HG02981 (cell line): Measurements from ENCODE around the gene SPACA7.
"Not testable (repeated sequence)": the region's sequence is repeated elsewhere in the genome, so short reads cannot be mapped to it uniquely, and the experiment has no call there.

Experiments used
- ATAC-seq: cut with Tn5 transposase; IDR thresholded peaks from one replicate; pipeline ENCODE4 v1.9.1; 2021; ENCODE audit warnings: mild to moderate bottlenecking, moderate library complexity; ENCODE audit not compliant: unreplicated experiment

Gene SPACA7

GRCh38 chr13:112349681-112350080 lies 26.5 kb upstream of the SPACA7 start:
- no peak for ATAC-seq

DNA sequence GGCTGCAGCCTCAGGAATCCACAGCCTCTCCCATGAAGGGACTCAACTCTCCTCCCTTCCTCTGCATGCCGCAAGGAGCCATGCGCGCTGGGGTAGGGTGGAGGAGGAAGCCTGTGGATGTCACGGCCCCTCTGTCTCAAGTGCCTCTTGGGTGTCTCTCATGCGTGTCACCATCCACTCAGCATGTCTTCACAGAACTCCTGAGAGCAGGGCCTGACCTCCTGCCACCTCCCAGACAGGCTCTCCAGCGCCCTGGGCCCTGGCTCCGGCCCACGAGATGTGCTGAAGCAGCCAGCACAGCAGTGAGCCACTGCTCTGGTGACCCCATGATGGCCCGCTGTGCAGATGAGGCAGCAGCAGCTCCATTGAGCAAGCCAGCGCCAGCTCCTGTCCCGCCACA lies 25.9 kb upstream of the SPACA7 start:
- no peak for ATAC-seq

DNA sequence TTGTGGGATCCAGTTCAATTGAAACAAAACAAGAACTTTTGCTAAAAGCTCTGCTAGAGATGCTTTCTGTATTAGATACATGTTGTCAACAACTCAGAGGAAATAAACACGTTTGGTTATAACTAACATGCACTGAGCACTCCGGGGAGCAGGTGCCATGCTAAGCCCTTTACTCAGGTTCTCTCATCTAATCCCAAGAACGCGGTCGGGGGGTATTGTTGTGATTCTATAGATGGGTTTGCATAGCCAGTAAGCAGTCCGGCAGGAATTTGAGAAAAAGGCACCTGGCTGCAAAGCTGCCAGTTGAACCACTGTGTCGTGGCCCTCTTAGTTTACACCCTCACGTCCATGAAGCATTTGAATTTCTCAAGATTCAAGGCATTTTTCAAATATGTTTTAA lies 24.3 kb upstream of the SPACA7 start:
- no peak for ATAC-seq

GRCh38 chr13:112353856-112354255 lies 22.3 kb upstream of the SPACA7 start:
- no peak for ATAC-seq

- ATAC-seq, result no peak
Observed at GRCh38 chr13:112354330-112355273, 21.6 kb upstream of the SPACA7 start.

DNA sequence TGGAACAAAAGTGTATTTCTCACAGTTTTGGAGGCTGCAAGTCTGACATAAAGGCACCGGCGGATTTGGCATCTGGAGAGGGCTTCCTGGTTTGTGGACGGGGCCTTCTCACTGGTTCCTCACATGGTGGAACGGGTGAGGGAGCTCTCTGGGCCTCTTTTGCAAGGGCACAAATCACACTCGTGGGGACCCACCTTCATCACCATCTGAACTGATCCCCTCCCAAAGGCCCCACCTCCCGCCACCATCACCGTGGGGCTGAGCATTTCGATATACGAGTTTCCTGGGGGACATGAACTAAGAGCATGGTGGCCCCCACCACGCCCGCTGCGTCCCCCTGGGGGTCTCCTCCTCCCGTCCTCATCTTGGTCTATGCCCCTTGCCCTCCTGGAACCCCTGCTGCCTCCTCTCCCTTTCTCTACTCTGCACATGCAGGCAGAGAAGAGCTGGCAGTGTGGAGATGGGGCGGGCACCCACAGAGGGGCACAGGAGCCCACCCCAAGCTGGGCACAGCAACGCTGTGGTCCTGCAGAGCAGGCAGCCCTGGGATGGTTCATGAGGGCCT lies 20.8 kb upstream of the SPACA7 start:
- no peak for ATAC-seq

GRCh38 chr13:112356190-112356589 lies 20.0 kb upstream of the SPACA7 start:
- ATAC-seq, result no peak

DNA sequence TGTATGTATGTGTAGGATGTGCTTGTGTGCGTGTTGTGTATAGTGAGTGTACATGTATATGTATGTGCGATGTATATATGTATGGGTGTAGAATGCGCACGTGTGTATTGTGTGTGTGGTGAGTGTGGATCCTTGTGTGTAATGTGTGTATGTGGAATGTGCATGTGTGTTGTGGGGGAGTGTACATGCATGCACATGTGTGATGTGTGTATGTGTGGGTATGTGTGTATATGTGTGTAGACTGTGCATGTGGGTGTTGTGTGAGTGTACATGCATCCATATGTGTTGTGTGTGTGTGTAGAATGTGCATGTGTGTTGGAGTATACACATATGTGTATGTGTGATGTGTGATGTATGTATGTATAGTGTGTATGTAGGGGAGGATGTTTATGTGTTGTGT lies 18.0 kb upstream of the SPACA7 start:
- ATAC-seq, result no peak

GRCh38 chr13:112362021-112362420 lies 14.1 kb upstream of the SPACA7 start:
- no peak for ATAC-seq

DNA sequence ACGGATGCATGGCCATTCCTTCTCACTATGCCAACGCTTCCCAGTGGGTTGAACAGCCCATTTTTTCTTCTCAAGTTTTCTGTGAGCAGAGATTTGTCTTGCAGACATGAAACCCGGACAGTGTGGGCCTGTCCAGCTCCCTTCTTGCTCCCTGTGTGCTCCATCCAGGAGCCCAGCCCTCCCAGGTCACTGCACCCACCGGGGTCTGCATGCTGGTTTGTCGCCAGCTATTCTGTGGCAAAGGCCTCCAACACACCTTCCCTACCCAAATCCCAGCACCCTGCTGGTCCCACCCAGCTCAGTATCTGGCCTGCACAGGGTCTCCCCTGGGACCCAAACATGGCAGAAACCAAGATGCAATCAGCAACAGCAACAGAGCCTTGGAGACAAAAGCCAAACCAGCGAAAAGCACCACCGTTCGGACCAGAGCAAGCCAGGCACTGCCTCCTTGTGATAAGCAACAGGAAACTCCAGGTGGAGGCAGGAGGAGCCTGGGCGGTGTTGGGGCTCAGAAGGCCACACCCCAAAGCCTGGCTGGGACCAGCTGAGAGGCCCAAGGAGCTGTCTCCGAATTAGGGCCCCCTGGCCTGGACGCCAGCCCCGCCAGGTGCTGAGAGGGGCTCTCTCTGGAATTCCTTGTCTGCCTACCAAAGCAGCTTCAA lies 12.2 kb upstream of the SPACA7 start:
- ATAC-seq, result no peak

DNA sequence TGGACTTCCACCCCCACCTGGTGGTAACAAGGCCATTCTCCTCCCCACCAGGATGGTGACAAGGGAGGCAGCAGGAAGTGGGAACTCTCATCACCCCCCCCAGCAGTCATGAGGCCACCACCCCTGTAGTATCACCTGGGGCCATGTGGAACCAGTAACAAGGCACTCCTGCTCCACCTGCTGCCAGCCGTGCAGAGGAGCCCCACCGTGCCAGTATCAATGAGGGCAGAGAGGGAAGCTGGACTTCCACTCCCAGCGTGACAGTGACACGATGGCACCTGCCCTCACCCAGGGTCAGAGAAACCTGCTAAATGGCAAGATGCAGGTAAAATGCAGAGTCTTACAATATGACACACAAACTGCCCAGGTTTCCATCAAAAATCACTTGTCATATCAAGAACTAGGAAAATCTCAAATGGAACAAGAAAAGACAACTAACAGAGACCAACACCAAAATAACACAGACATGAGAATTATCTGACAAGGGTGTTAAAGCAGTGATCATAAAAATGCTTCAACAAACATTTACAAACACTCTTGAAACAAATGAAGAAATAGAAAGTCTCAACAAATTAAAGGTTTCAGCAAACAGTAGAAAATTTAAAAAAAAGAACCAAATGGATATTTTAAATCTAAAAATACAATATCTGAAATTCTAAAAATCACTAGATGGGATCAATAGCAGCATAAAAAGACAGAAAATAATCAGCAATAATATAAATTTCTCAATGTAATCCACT lies 9.1 kb upstream of the SPACA7 start:
- no peak for ATAC-seq

DNA sequence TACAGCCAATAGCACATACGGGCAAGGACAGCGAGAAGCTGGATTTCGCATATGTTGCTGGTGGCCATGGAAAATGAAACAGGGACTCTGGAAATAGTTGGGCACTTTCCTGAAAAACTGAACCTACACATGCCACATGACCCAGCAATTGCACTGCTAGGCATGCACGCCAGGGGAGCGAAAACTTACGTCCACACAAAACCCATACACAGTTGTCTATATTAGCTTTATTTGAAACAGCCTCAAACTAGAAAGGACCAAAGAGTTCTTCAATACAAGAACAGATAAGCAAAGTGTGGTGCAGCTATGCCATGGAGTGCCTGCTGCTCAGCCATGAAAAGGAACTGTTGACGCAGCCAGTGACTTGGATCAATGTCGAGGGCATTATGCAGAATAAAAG lies 7.3 kb upstream of the SPACA7 start:
- no peak for ATAC-seq

DNA sequence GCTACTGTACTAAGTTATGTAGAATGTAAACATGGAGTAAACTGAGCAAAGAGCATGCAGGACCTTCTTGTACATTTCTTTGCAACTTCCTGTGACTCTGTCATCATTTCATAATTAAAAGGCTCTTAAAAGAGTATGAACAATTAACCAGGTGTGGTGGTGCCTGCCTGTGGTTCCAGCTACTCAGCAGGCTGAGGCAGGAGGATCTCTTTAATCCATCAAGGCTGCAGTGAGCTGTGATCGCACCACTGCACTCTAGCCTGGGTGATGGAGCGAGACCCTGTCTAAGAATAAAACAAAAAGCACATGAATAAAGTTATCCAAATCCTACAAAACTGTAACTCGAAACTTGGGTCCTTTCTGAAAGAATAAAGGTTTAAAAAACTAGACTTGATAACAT lies 5.8 kb upstream of the SPACA7 start:
- ATAC-seq, result no peak

DNA sequence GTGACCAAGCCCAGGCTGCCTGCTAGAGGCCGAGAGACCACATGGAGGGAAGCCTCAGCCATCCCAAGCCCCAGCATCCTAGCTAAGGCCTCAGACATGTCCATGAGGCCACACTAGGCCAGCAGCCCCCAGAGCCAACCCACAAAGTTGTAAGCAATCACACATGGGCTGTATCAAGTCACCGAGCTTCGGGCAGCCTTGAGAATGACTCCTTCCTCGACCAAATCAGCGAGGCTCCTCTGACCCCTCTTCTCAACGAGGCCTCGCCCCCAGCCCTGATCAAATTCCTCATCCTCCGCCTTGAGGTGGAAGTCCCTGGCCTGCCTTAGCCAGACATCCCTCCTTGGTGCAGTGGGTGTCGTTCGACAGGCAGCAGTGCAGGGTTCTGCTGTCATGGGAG lies 1.9 kb upstream of the SPACA7 start:
- no peak for ATAC-seq

- ATAC-seq, result no peak
Observed at GRCh38 chr13:112391746-112392145, 15.6 kb downstream of the SPACA7 start.

- no peak for ATAC-seq
Observed at GRCh38 chr13:112392719-112393118, 16.6 kb downstream of the SPACA7 start.

GRCh38 chr13:112395022-112395421 lies 18.9 kb downstream of the SPACA7 start:
- ATAC-seq, result not testable (repeated sequence)

DNA sequence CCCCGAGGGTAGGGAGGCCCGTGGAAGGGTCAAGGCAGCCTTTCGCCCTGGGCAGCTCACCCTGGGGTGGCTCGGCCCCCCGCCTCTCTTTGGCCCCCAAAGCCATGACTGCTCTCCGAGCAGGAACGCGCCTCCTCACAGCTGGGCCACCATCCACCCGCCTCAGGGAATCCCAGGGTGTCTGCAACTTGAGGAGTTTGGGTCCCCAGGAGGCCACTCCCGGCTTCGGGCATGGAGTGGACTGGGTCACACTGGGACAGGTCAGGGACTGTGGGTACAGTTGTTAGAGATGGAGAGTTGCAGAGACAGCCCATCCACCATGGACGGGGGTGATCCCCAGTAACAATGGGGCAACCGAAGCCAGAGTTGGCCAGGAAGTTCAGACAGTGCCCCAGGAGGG lies 19.8 kb downstream of the SPACA7 start:
- not testable (repeated sequence) for ATAC-seq

- no peak for ATAC-seq
Observed at GRCh38 chr13:112397108-112397507, 21.0 kb downstream of the SPACA7 start.

- not testable (repeated sequence) for ATAC-seq
Observed at GRCh38 chr13:112398347-112398746, 22.2 kb downstream of the SPACA7 start.

GRCh38 chr13:112409828-112410227 lies 33.7 kb downstream of the SPACA7 start:
- ATAC-seq, result not testable (repeated sequence)
